ENCODE measurements around the gene EXOC3L1. TPM values are rescaled to one million over a fixed set of nuclear protein-coding genes. Genes with fewer than 3 reads are reported as not detected.
A peak's percentile ranks its signal among the peaks of the same experiment; 100 is the strongest.

Gene EXOC3L1
- total RNA-seq, 2 donors from 2014 or later = 0.97 to 1.8 TPM

- Mint-ChIP-seq H3K27ac (no peak overlapping the region), H3K4me1 (peaks cover 8% of the 10 kb centered on the region), H3K4me3 (no peak overlapping the region), H3K36me3 (ENCODE audit: low read depth) (peaks cover 4% of the 10 kb centered on the region), H3K9me3 (no peaks in the 10 kb centered on the region), H3K27me3 (ENCODE audit: insufficient read depth) (peaks cover 14% of the 10 kb centered on the region)
- Histone ChIP-seq H3K27ac (ENCODE audit: low read depth, low read length) (no peak overlapping the region), H3K4me3 (ENCODE audit: low read length) (no peak overlapping the region), H3K4me1 (ENCODE audit: control insufficient read depth, insufficient read depth, low read length) (peaks cover 5% of the 10 kb centered on the region), H3K9me3 (ENCODE audit: control insufficient read depth, low read length) (no peaks in the 10 kb centered on the region), H3K9ac (ENCODE audit: extremely low read depth, low read length, poor library complexity, severe bottlenecking) (no peak overlapping the region), H3K36me3 (ENCODE audit: control insufficient read depth, insufficient read depth, low read length) (peaks cover 11% of the 10 kb centered on the region), H3K27me3 (ENCODE audit: control insufficient read depth, insufficient read depth, low read length, poor library complexity, severe bottlenecking) (no peaks in the 10 kb centered on the region)
- DNase-seq = no peak
- WGBS, 2 experiments (ENCODE audit: insufficient coverage in 1 of 2, insufficient read length in 1 of 2) = 87 to 89% methylated on average over 15 to 21 of the region's 21 CpGs
- no peak for TF ChIP-seq CTCF (conservative IDR thresholded peaks at IDR 0.05)
These were observed 17.5 kb upstream of the EXOC3L1 start for GRCh38 chr16:67207249-67208091.

- no peak overlapping the region for H3K9ac ChIP-seq (ENCODE audit: extremely low read depth, low read length, poor library complexity, severe bottlenecking)
- H3K9me3 ChIP-seq (ENCODE audit: control insufficient read depth, low read length) = no peaks in the 10 kb centered on the region
- Mint-ChIP-seq H3K27me3 (ENCODE audit: insufficient read depth) (peaks cover 11% of the 10 kb centered on the region), H3K4me3 (no peak overlapping the region), H3K4me1 (peaks cover 8% of the 10 kb centered on the region), H3K9me3 (no peaks in the 10 kb centered on the region), H3K36me3 (ENCODE audit: low read depth) (peaks cover 4% of the 10 kb centered on the region), H3K27ac (no peak overlapping the region)
- no peaks in the 10 kb centered on the region for H3K27me3 ChIP-seq (ENCODE audit: control insufficient read depth, insufficient read depth, low read length, poor library complexity, severe bottlenecking)
- no peak overlapping the region for H3K4me3 ChIP-seq (ENCODE audit: low read length)
- no peak for TF ChIP-seq CTCF (conservative IDR thresholded peaks at IDR 0.05)
- H3K27ac ChIP-seq (ENCODE audit: low read depth, low read length) = no peak overlapping the region
- 85 to 100% methylated on average over 1 to 3 of the region's 3 CpGs for WGBS, 2 experiments (ENCODE audit: insufficient coverage in 1 of 2, insufficient read length in 1 of 2)
- peaks cover 5% of the 10 kb centered on the region for H3K4me1 ChIP-seq (ENCODE audit: control insufficient read depth, insufficient read depth, low read length)
- no peak for DNase-seq
- peaks cover 11% of the 10 kb centered on the region for H3K36me3 ChIP-seq (ENCODE audit: control insufficient read depth, insufficient read depth, low read length)
These were observed 16.9 kb upstream of the EXOC3L1 start for GRCh38 chr16:67206838-67207248.

GRCh38 chr16:67206129-67206837 lies 16.3 kb upstream of the EXOC3L1 start:
- H3K4me3 ChIP-seq (ENCODE audit: low read length) = no peak overlapping the region
- H3K36me3 ChIP-seq (ENCODE audit: control insufficient read depth, insufficient read depth, low read length) = peaks cover 15% of the 10 kb centered on the region
- peak overlapping the region; percentile 34 for H3K27ac ChIP-seq (ENCODE audit: low read depth, low read length)
- no peak overlapping the region for H3K9ac ChIP-seq (ENCODE audit: extremely low read depth, low read length, poor library complexity, severe bottlenecking)
- no peak for DNase-seq
- H3K9me3 ChIP-seq (ENCODE audit: control insufficient read depth, low read length) = no peaks in the 10 kb centered on the region
- H3K4me1 ChIP-seq (ENCODE audit: control insufficient read depth, insufficient read depth, low read length) = peaks cover 5% of the 10 kb centered on the region
- TF ChIP-seq CTCF (conservative IDR thresholded peaks at IDR 0.05) = no peak
- no peaks in the 10 kb centered on the region for H3K27me3 ChIP-seq (ENCODE audit: control insufficient read depth, insufficient read depth, low read length, poor library complexity, severe bottlenecking)
- H3K27ac Mint-ChIP-seq = no peak overlapping the region
- no peaks in the 10 kb centered on the region for H3K9me3 Mint-ChIP-seq
- H3K36me3 Mint-ChIP-seq (ENCODE audit: low read depth) = peaks cover 4% of the 10 kb centered on the region
- no peak overlapping the region for H3K4me3 Mint-ChIP-seq
- H3K27me3 Mint-ChIP-seq (ENCODE audit: insufficient read depth) = peaks cover 7% of the 10 kb centered on the region
- peaks cover 8% of the 10 kb centered on the region for H3K4me1 Mint-ChIP-seq
- WGBS, 2 experiments (ENCODE audit: insufficient coverage in 1 of 2, insufficient read length in 1 of 2) = 91 to 96% methylated on average over 7 to 8 of the region's 8 CpGs
